Thyroid gland (tissue), 4 donors: Measurements from ENCODE around the gene TTLL5. TPM values are rescaled to one million over a fixed set of nuclear protein-coding genes. Genes with fewer than 3 reads are reported as not detected.

Source experiments
- DNase-seq, 2 donors: peaks; one replicate each; pipeline ENCODE4 v3.0.0-alpha.2; 2019
- H3K27ac ChIP-seq, 3 donors: fragments of 200-600 bp; sonication (generic); 1 replicate in 2 of 3; 2 replicates in 1 of 3; pipeline ENCODE4 v1.5.1; 2016 to 2019; ENCODE audit warnings: mild to moderate bottlenecking in 1 of 3, moderate library complexity in 1 of 3
- H3K27me3 ChIP-seq: fragments of 200-600 bp; sonication (generic); one replicate; pipeline ENCODE4 v1.5.1; 2019
- H3K36me3 ChIP-seq, 2 donors: fragments of 200-600 bp; sonication (generic); one replicate each; pipeline ENCODE4 v1.5.1; 2016 to 2019
- H3K4me1 ChIP-seq, 2 donors: fragments of 200-600 bp; sonication (generic); one replicate each; pipeline ENCODE4 v1.5.1; 2017 to 2019
- H3K4me3 ChIP-seq, 3 donors: fragments of 200-600 bp; sonication (generic); replicated peaks in 1 of 3; 1 replicate in 2 of 3; 2 replicates in 1 of 3; pipeline ENCODE4 v1.5.1; 2016; ENCODE audit warnings: mild to moderate bottlenecking in 1 of 3
- H3K9me3 ChIP-seq: fragments of 200-600 bp; sonication (generic); one replicate; pipeline ENCODE4 v1.5.1; 2017
- CTCF ChIP-seq, 6 experiments: fragments of 200-600 bp in 3 of 6; fragments of 450-650 bp in 3 of 6; sonication (generic) in 3 of 6; IDR thresholded peaks; one replicate each; pipeline ENCODE4 v1.5.1; 2016 to 2019; ENCODE audit warnings: antibody characterized with exemption in 6 of 6, mild to moderate bottlenecking in 2 of 6, inconsistent platforms in 1 of 6, moderate library complexity in 1 of 6
- POLR2A ChIP-seq, 2 donors: fragments of 450-650 bp; IDR thresholded peaks; one replicate each; pipeline ENCODE4 v1.6.1; 2017; ENCODE audit warnings: antibody characterized with exemption in 2 of 2, mild to moderate bottlenecking in 2 of 2, moderate library complexity in 1 of 2
- WGBS, 2 donors: methylation state at CpG; one replicate each; pipeline ENCODE4 v1.1.5; 2017; 5-methylcytosine and 5-hydroxymethylcytosine counted together
- intact Hi-C: fragments of 100-400 bp; cut with DNase I; formaldehyde crosslinking; loops from one replicate; pipeline ENCODE4 v1.15.1; 2023
- total RNA-seq, 4 donors: library from RNA; depleted of rRNA; stranded (reverse); fragments of >200 nt; gene quantifications; one replicate each; pipeline ENCODE4 v1.2.3, GENCODE V29; 2016

TTLL5 gene
- total RNA-seq, 4 donors from 2014 or later: 31.8 to 65.1 (median 35.7) TPM

GRCh38 chr14:75827331-75827730, 166.3 kb downstream of the TTLL5 start:
- intact Hi-C loops: no loop called here
- peaks cover 4 to 43% of the 10 kb centered on the region in 2 donors for H3K4me1 ChIP-seq
- no peak overlapping the region for H3K4me3 ChIP-seq
- H3K36me3 ChIP-seq: no peaks in the 10 kb centered on the region
- no peaks in the 10 kb centered on the region for H3K9me3 ChIP-seq
- no peak for TF ChIP-seq CTCF (IDR thresholded peaks at IDR 0.05)
- no peak for TF ChIP-seq POLR2A (IDR thresholded peaks at IDR 0.05)
- DNase-seq: no peak
- WGBS, 2 donors: 94 to 97% methylated on average over 3 of the region's 3 CpGs
- no peaks in the 10 kb centered on the region for H3K27me3 ChIP-seq
- no peak overlapping the region for H3K27ac ChIP-seq

- DNase-seq: no peak
- 97 to 98% methylated on average over 1 of the region's 1 CpG for WGBS, 2 donors
- Histone ChIP-seq H3K27me3 (no peaks in the 10 kb centered on the region), H3K27ac (no peak overlapping the region), H3K9me3 (no peaks in the 10 kb centered on the region), H3K4me3 (no peak overlapping the region), H3K36me3 (no peaks in the 10 kb centered on the region), H3K4me1 (peaks cover 0 to 26% of the 10 kb centered on the region in 2 donors)
- intact Hi-C loops: no loop called here
- TF ChIP-seq CTCF (IDR thresholded peaks at IDR 0.05) (no peak), POLR2A (IDR thresholded peaks at IDR 0.05) (no peak)
These were observed 168.3 kb downstream of the TTLL5 start for GRCh38 chr14:75829316-75829715.

- TF ChIP-seq CTCF (IDR thresholded peaks at IDR 0.05): no peak
- Histone ChIP-seq H3K36me3 (no peaks in the 10 kb centered on the region), H3K4me3 (no peak overlapping the region), H3K27ac (no peak overlapping the region), H3K9me3 (no peaks in the 10 kb centered on the region), H3K4me1 (peaks cover 0 to 10% of the 10 kb centered on the region in 2 donors), H3K27me3 (no peaks in the 10 kb centered on the region)
- intact Hi-C loops: no loop called here
- WGBS, 2 donors: 57 to 58% methylated on average over 5 of the region's 5 CpGs
- DNase-seq: peak; percentile 43 to 45
These were observed 170.4 kb downstream of the TTLL5 start for GRCh38 chr14:75831455-75831854.

- 65 to 83% methylated on average over 3 of the region's 3 CpGs for WGBS, 2 donors
- no peak for TF ChIP-seq POLR2A (IDR thresholded peaks at IDR 0.05)
- TF ChIP-seq CTCF (IDR thresholded peaks at IDR 0.05): no peak
- DNase-seq: no peak
- peaks cover 0 to 10% of the 10 kb centered on the region in 2 donors for H3K4me1 ChIP-seq
- no peak overlapping the region for H3K27ac ChIP-seq
- no peaks in the 10 kb centered on the region for H3K36me3 ChIP-seq
- H3K9me3 ChIP-seq: no peaks in the 10 kb centered on the region
- no peak overlapping the region for H3K4me3 ChIP-seq
- H3K27me3 ChIP-seq: no peaks in the 10 kb centered on the region
- intact Hi-C loops: no loop called here
These were observed 170.9 kb downstream of the TTLL5 start for GRCh38 chr14:75831952-75832351.

GRCh38 chr14:75832621-75833297, 171.7 kb downstream of the TTLL5 start:
- WGBS, 2 donors: 82 to 86% methylated on average over 10 of the region's 10 CpGs
- Histone ChIP-seq H3K4me1 (peaks cover 0 to 10% of the 10 kb centered on the region in 2 donors), H3K36me3 (no peaks in the 10 kb centered on the region), H3K27ac (no peak overlapping the region), H3K9me3 (no peaks in the 10 kb centered on the region), H3K27me3 (no peaks in the 10 kb centered on the region), H3K4me3 (no peak overlapping the region)
- intact Hi-C loops: no loop called here
- DNase-seq: no peak
- no peak for TF ChIP-seq POLR2A (IDR thresholded peaks at IDR 0.05)
- no peak for TF ChIP-seq CTCF (IDR thresholded peaks at IDR 0.05)
